Central memory CD8-positive, alpha-beta T cell (primary cell): Measurements from ENCODE around the gene RAB12.
"Not testable (repeated sequence)": the region's sequence is repeated elsewhere in the genome, so short reads cannot be mapped to it uniquely, and the experiment has no call there.

ENCODE experiments used
- ATAC-seq: fragments of 150-1000 bp; cut with Tn5 transposase; replicated peaks from 2 replicates; pipeline ENCODE4 v1.10.0; 2022; ENCODE audit warnings: mild to moderate bottlenecking, moderate FRiP score, moderate number of reproducible peaks; ENCODE audit not compliant: poor library complexity, severe bottlenecking; ENCODE audit errors: extremely low read depth
- DNase-seq, 2 donors: peaks; one replicate each; pipeline ENCODE4 v3.0.0; 2021; ENCODE audit warnings: low spot score in 2 of 2
- H3K27ac Mint-ChIP-seq: one replicate; pipeline ENCODE4 v1.8.0; 2022; ENCODE audit warnings: low read depth, mild to moderate bottlenecking, moderate library complexity, mixed read lengths
- H3K27me3 Mint-ChIP-seq: one replicate; pipeline ENCODE4 v1.8.0; 2022; ENCODE audit warnings: mixed read lengths
- H3K36me3 Mint-ChIP-seq: one replicate; pipeline ENCODE4 v1.8.0; 2022; ENCODE audit warnings: mild to moderate bottlenecking, moderate library complexity, mixed read lengths; ENCODE audit not compliant: insufficient read depth
- H3K4me1 Mint-ChIP-seq: one replicate; pipeline ENCODE4 v1.8.0; 2022; ENCODE audit warnings: mixed read lengths
- H3K4me3 Mint-ChIP-seq: one replicate; pipeline ENCODE4 v1.8.0; 2022; ENCODE audit warnings: mild to moderate bottlenecking, moderate library complexity, mixed read lengths
- H3K9me3 Mint-ChIP-seq: one replicate; pipeline ENCODE4 v1.8.0; 2022; ENCODE audit warnings: mixed read lengths

RAB12 gene

DNA sequence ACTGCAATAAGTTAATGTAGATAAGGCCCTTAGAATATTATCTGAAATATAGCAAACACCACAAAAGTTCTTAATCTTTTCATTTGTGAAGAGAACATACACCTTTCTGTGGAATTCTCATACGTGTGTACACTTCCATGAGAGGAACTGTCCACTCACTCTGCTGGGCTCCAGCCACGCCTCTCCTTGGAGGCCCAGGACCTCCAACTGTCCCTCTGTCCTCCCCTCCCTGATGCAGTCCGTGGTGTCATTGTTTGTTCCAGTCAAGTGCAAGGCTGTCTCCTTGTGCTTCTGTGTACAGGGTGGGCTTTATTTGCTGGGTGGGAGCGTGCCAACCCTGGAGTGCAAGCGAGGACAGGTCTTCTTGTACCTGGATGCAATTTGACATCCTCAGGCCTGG lies 8.7 kb downstream of the RAB12 start:
- no peak for ATAC-seq
- Mint-ChIP-seq H3K4me1 (peaks cover 78% of the 10 kb centered on the region), H3K27ac (no peak overlapping the region), H3K27me3 (no peaks in the 10 kb centered on the region), H3K9me3 (peaks cover 5% of the 10 kb centered on the region), H3K4me3 (no peak overlapping the region), H3K36me3 (peaks cover 18% of the 10 kb centered on the region)
- DNase-seq = no peak

DNA sequence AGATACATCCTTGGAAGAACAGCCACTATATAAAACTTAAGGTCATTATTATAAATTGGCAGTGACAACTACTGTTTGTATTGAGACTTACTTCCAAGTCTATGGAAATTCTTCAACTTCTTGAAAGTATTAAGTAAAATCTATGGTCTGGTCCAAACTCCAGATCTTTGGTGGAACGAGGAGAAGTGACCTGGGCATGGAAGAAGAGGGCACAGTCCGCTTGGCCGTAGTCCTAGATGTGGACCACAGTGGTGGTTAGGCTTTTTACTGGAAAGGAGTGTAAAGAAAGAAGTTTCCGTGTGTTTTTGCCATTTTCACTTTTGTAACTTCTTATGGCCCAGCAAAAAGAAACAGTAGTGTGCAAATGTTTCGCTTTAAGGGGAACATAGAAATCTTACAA lies 9.8 kb downstream of the RAB12 start:
- DNase-seq (no peak), ATAC-seq (no peak)
- Mint-ChIP-seq H3K4me1 (peaks cover 80% of the 10 kb centered on the region), H3K9me3 (peaks cover 5% of the 10 kb centered on the region), H3K27me3 (no peaks in the 10 kb centered on the region), H3K4me3 (no peak overlapping the region), H3K36me3 (peaks cover 17% of the 10 kb centered on the region), H3K27ac (no peak overlapping the region)

DNA sequence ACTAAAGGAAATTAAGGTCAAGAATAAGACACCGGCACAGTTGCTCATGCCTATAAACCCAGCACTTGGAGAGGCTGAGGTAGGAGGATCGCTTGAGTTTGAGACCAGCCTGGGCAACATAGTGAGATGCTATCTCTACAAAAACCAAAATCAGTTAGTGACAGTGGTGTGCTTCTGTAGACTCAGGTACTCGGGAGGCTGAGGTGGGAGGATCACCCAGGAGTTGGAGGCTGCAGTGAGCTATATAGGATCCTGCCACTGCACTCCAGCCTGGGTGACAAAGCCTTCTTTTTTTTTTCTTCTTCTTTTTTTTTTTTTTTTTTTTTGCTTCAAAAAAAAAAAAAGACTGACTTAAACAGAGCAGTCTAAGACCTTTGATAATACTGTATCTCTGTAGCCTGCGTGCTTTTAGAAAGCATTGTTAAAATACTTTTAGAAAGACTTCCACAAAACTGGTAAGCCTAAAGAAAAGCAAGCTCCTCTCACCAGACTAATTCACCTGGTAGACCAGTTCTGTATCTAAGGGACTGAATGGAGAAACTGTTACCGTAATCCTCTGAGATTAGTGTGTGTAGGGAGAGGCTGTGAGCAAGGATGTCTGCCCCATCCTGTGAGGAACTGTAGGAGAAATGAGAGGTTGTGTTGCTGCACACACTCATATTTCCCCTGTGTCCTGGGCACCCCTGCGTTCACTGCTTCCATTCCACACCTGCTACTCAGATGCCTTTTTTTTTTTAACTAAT lies 10.8 kb downstream of the RAB12 start:
- H3K27ac Mint-ChIP-seq = no peak overlapping the region
- H3K9me3 Mint-ChIP-seq = peaks cover 5% of the 10 kb centered on the region
- H3K36me3 Mint-ChIP-seq = peaks cover 12% of the 10 kb centered on the region
- DNase-seq (no peak), ATAC-seq (no peak)
- H3K27me3 Mint-ChIP-seq = no peaks in the 10 kb centered on the region
- H3K4me1 Mint-ChIP-seq = peaks cover 74% of the 10 kb centered on the region
- no peak overlapping the region for H3K4me3 Mint-ChIP-seq

DNA sequence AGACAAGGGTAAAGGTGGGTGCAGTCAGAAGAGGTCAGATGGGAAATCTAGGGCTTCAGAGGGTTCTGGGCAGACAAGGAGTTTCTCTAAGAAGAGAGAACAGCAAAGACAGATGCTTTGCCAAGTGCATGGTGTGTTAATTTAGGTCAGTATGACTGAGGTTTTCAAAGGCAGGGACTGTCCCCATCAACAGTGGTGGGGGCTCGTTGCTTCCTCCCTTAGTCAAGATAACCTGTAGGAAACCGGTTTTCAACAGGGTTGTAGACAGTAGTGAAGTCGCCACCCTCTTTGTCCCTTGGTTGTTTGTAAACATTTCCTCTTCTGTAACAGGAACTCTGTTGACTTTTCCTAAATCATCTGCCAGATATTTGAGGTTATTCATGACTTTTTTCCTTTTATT lies 11.6 kb downstream of the RAB12 start:
- Mint-ChIP-seq H3K27ac (no peak overlapping the region), H3K4me3 (no peak overlapping the region), H3K9me3 (peaks cover 5% of the 10 kb centered on the region), H3K27me3 (no peaks in the 10 kb centered on the region), H3K4me1 (peaks cover 77% of the 10 kb centered on the region), H3K36me3 (peaks cover 10% of the 10 kb centered on the region)
- ATAC-seq (no peak), DNase-seq (no peak)

DNA sequence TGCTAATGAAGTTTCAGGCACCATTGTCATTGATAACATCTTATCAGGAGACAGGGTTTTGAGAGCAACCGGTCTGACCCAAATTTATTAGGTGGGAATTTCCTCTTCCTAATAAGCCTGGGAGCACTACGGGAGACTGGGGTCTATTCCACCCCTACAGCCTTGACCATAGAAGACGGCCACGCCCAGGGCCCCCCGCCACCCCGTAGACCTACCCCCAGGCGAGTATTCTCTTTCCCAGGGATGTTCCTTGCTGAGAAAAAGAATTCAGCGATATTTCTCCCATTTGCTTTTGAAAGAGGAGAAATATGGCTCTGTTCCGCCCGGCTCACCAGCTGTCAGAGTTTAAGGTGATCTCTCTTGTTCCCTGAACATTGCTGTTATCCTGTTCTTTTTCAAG lies 13.4 kb downstream of the RAB12 start:
- not testable (repeated sequence) for H3K27ac Mint-ChIP-seq, H3K9me3 Mint-ChIP-seq, H3K27me3 Mint-ChIP-seq, ATAC-seq, DNase-seq
- Mint-ChIP-seq H3K4me3 (peak overlapping the region; percentile 38), H3K4me1 (peaks cover 77% of the 10 kb centered on the region), H3K36me3 (peaks cover 17% of the 10 kb centered on the region)

DNA sequence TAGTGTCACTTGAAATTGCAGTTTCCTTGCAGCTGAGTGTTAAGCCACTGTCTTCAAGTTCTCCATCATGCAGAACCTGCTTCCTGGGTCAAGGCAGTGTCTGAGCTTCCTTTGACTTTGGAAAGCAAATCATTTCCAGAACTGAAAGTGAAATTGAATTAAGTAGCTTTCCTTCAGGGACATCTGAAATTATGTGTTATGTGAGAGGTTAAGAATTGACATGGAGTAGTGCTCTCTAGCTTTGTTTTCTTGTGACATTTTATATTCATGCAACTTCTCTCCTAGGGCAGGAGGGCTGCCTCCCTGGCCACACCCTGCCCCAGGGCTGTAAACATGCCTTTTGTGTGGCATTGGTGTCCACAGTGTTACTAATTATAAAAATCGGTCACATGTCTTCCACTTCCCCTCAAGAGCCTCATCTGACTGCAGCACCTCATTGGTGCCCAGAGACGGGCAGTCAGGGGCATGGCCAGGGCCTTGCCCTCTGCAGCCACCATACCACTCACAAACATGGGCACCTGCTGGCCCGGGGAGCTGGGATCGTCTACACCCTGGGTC lies 14.4 kb downstream of the RAB12 start:
- Mint-ChIP-seq H3K27ac (peak overlapping the region; percentile 55), H3K36me3 (peaks cover 13% of the 10 kb centered on the region), H3K9me3 (peaks cover 5% of the 10 kb centered on the region), H3K27me3 (no peaks in the 10 kb centered on the region), H3K4me1 (peaks cover 74% of the 10 kb centered on the region), H3K4me3 (peak overlapping the region; percentile 38)
- DNase-seq (no peak), ATAC-seq (peak; percentile 43)

DNA sequence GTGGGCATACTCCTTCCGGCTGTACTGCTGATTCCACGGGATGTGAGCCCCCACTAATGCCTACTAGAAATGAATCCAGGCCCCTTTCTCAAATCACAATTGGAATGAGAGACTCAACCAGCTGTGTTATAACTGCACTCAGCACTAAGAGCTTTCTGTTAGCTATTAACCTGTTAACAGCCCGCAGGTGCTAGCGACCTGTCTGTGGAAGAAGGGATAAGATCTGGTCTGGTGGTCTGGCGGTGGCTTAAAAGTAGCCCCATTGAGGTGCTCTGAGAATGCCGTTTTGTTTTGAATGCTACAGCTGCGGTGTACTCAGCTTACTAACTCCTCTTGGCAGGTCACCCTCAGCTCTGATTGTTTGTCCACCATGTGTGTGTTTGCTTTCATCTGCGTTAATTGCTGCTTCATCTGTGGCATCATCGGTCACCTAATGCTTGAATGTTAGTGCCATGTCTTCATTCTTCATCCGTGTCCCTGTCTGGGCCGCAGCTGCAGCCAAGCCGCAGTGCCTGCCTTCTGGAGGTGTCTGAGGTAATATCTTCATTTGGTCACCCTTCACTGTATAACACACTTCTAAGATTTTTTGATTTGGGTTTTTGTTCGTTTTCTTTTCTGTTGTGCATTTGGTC lies 16.3 kb downstream of the RAB12 start:
- peaks cover 5% of the 10 kb centered on the region for H3K9me3 Mint-ChIP-seq
- no peaks in the 10 kb centered on the region for H3K27me3 Mint-ChIP-seq
- H3K4me1 Mint-ChIP-seq = peaks cover 66% of the 10 kb centered on the region
- H3K36me3 Mint-ChIP-seq = peaks cover 17% of the 10 kb centered on the region
- no peak overlapping the region for H3K27ac Mint-ChIP-seq
- H3K4me3 Mint-ChIP-seq = no peak overlapping the region
- DNase-seq (no peak), ATAC-seq (no peak)

DNA sequence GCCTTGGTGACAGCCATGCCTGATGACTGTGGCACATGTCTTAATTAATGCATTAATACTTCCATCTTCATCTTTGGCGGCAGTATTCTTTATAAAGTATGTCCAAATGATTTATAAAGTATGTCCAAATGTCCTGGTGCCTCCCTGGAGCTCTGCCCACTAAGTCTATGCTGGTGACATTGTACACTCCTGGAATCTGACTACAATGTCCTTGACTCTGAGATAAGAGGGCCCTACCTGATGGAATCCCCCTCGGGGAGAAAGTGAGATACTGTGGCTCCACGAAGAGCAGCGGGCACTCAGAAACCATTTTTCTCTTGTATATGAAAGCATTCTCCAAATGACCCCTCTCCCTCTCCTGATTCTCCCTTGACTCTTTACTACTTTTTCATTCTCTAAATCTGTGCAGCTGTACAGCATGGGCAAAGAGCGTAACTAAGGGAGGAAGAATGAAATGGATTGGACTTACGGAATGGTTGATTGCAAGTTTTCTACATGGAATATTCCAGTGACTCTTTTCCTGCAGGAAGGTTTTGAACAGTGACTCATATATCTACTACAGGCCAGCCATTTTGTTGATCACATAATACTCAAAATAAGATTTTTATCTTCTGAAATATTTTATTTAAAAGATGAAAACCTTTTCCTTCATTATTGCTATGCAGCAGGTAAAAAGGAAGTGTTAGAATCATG lies 17.3 kb downstream of the RAB12 start:
- no peaks in the 10 kb centered on the region for H3K27me3 Mint-ChIP-seq
- peaks cover 56% of the 10 kb centered on the region for H3K4me1 Mint-ChIP-seq
- H3K27ac Mint-ChIP-seq = no peak overlapping the region
- ATAC-seq (no peak), DNase-seq (no peak)
- no peak overlapping the region for H3K4me3 Mint-ChIP-seq
- H3K9me3 Mint-ChIP-seq = peaks cover 5% of the 10 kb centered on the region
- peaks cover 19% of the 10 kb centered on the region for H3K36me3 Mint-ChIP-seq

DNA sequence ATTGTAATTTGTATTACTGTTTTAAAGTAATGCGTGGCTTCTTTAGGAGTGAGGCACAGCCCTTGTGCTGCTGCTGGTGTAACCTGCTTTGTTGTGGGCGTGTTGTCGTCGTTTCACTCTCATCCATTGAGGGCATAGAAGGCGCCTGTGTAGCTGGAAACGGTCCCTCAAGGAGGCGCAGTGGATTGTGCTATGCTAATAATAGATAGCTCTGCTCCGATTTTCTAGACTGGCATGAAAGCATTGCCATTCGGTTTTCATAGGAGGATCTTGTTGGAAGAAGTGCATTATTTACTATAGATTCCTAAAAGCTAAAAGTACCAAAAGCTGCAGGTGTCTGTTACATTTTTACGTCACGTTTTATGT lies 17.9 kb downstream of the RAB12 start:
- Mint-ChIP-seq H3K36me3 (peaks cover 22% of the 10 kb centered on the region), H3K4me1 (peaks cover 51% of the 10 kb centered on the region), H3K27ac (no peak overlapping the region), H3K9me3 (peaks cover 3% of the 10 kb centered on the region), H3K4me3 (no peak overlapping the region), H3K27me3 (no peaks in the 10 kb centered on the region)
- no peak for ATAC-seq
- DNase-seq = no peak

DNA sequence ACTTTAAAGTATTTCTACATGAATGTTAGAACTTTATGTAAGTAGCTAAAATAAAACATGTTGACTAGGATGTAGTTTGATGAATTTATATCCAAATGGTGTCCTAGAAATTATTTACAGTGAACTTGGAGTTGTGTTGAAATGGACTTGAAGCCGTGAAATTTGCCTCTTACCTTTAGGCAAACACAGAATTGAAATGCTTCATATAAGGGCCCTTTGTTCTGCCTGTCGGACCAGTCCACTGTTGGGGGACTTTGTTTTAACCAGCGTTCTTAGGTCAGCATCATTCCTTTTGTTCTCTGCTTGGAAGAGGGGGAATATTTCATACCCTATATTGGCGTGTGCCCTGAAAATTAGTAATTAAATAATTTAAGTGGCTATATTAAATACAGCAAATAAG lies 18.3 kb downstream of the RAB12 start:
- Mint-ChIP-seq H3K27ac (no peak overlapping the region), H3K4me1 (peaks cover 46% of the 10 kb centered on the region), H3K27me3 (no peaks in the 10 kb centered on the region), H3K4me3 (no peak overlapping the region), H3K9me3 (no peaks in the 10 kb centered on the region), H3K36me3 (peaks cover 24% of the 10 kb centered on the region)
- DNase-seq (no peak), ATAC-seq (no peak)

DNA sequence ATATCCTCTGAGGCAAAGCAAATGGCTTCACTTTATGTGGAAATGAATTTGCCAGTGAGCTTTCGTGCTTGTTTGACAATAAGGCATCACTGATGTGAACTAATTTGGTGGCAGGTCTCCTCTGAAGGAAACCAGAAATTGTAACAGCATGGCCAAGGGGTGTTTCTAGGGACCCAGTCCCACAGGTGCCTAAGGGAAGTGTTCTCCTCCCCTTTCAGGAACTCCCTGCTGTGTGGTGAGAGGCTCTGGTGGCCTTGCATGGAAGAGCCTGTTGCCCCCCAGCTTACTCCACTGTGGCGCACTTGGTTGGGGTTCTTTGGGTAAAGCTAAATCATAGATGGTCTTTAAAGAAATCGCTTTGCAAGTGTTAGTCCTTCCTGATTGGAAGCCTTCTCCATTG lies 20.4 kb downstream of the RAB12 start:
- DNase-seq = no peak
- Mint-ChIP-seq H3K36me3 (peaks cover 35% of the 10 kb centered on the region), H3K9me3 (no peaks in the 10 kb centered on the region), H3K27ac (no peak overlapping the region), H3K27me3 (no peaks in the 10 kb centered on the region), H3K4me1 (peaks cover 31% of the 10 kb centered on the region), H3K4me3 (no peak overlapping the region)
- no peak for ATAC-seq

DNA sequence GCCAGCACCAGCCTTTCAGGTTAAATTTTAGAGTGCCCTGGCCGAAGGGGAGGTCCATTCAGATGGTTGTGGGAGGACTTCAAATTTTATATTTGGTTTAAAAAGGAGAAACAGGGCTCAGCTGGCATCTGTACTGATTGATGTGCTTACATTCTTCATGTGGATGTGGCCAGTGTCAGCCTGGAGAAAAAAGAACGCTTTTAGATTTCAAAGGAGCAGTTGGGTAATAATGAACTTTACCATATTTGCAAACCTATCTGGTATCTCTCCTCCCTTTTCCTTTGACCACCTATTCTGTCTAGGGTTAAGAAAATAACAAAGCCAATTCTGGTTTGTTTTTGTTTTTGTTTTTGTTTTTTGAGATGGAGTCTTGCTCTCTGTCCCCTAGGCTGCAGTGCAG lies 21.3 kb downstream of the RAB12 start:
- ATAC-seq = no peak
- peaks cover 41% of the 10 kb centered on the region for H3K36me3 Mint-ChIP-seq
- H3K27me3 Mint-ChIP-seq = no peaks in the 10 kb centered on the region
- DNase-seq = no peak
- no peak overlapping the region for H3K4me3 Mint-ChIP-seq
- H3K4me1 Mint-ChIP-seq = peaks cover 25% of the 10 kb centered on the region
- peak overlapping the region; percentile 72 for H3K27ac Mint-ChIP-seq
- no peaks in the 10 kb centered on the region for H3K9me3 Mint-ChIP-seq

DNA sequence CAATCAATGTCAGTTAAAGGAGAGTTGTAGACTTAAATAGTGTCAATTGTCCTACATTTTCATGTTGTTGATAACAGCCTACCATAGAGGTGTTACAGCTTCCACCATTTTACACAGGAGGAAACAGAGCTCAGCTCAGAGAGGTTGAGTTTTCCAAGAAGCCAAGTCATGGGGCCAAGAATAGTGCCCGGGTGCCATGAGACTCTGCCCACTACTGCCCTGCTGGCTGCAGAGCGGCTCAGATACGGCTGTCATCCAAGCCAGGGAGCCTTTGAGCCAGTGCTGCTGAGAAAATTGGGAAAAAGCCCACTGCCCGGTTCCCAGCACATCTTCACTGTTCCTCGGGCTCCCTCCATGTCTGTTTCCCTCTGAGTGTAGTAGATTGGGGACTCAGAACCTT lies 22.0 kb downstream of the RAB12 start:
- H3K4me1 Mint-ChIP-seq = peaks cover 18% of the 10 kb centered on the region
- H3K4me3 Mint-ChIP-seq = no peak overlapping the region
- H3K36me3 Mint-ChIP-seq = peaks cover 47% of the 10 kb centered on the region
- no peak overlapping the region for H3K27ac Mint-ChIP-seq
- no peaks in the 10 kb centered on the region for H3K27me3 Mint-ChIP-seq
- no peaks in the 10 kb centered on the region for H3K9me3 Mint-ChIP-seq
- DNase-seq (no peak), ATAC-seq (no peak)
